SH-SY5Y (cell line): ENCODE results near the gene GFOD1.

Experiments used
- GATA2 ChIP-seq: IDR thresholded peaks from 2 replicates; pipeline ENCODE4 v1.6.1; 2011; ENCODE audit warnings: mild to moderate bottlenecking, low read depth, low read length
- GATA3 ChIP-seq: IDR thresholded peaks from 2 replicates; pipeline ENCODE4 v1.6.1; 2011; ENCODE audit warnings: low read depth, mild to moderate bottlenecking, low read length, moderate library complexity

DNA sequence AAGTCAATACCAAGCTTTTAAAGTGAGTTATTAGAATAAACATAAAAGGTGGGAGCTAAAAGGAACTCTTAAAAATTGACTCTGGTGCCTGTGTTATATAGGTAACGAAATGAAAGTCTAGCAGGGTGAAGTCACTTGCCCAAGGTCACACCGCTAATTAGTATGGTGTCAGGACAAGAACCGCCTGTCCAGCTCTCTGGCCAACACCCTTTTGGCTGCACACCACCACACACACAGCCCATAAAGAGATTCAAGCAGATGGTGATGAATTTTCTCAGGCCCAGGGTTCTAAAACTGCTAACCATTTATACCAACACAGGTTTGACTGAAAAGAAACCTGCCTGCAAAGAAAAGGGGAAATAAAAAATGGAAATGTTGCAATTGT, 20.2 kb downstream of the GFOD1 start:
- TF ChIP-seq GATA3 = no peak
- TF ChIP-seq GATA2 = no peak
